SK-N-SH (cell line): ENCODE measurements around the gene TGFBI.

Experiments
- CTCF ChIP-seq: fragments of 200-600 bp; sonication (generic); IDR thresholded peaks from 2 replicates; pipeline ENCODE4 v1.6.1; 2017; ENCODE audit warnings: antibody characterized with exemption, mild to moderate bottlenecking, moderate library complexity
- EP300 ChIP-seq, 2 experiments: IDR thresholded peaks; 2 replicates each; pipeline versions ENCODE4 v1.4.0 to v1.6.1; 2012; ENCODE audit warnings: borderline replicate concordance in 1 of 2, low read depth in 1 of 2, low read length in 1 of 2
- TF ChIP-seq, protein P1 (sequence below): fragments of 150-350 bp; IDR thresholded peaks from 2 replicates; pipeline ENCODE4 v1.6.1; 2017; ENCODE audit warnings: antibody characterized with exemption, low read length, low read depth, borderline replicate concordance

- TF ChIP-seq CTCF (no peak), EP300 (IDR thresholded peaks at IDR 0.05; ENCODE audit: borderline replicate concordance in 1 of 2, low read depth in 1 of 2, low read length in 1 of 2) (no peak)
- TF ChIP-seq, protein P1, sequence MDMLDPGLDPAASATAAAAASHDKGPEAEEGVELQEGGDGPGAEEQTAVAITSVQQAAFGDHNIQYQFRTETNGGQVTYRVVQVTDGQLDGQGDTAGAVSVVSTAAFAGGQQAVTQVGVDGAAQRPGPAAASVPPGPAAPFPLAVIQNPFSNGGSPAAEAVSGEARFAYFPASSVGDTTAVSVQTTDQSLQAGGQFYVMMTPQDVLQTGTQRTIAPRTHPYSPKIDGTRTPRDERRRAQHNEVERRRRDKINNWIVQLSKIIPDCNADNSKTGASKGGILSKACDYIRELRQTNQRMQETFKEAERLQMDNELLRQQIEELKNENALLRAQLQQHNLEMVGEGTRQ, result no peak
Measured at GRCh38 chr5:136042156-136042555, 13.4 kb downstream of the TGFBI start.
